ENCODE measurements around the gene CUL2. TPM values are rescaled to one million over a fixed set of nuclear protein-coding genes. Genes with fewer than 3 reads are reported as not detected.

Gene CUL2
- total and polyA plus RNA-seq, 2 experiments from 2014 or later: 25.8 to 34.4 TPM

- H2AFZ ChIP-seq: no peak overlapping the region
- TF ChIP-seq CTCF (IDR thresholded peaks at IDR 0.05; ENCODE audit: poor library complexity): no peak
- no peak for TF ChIP-seq EZH2 (IDR thresholded peaks at IDR 0.05; ENCODE audit: borderline replicate concordance)
- TF ChIP-seq EZH2phosphoT487 (IDR thresholded peaks at IDR 0.05; ENCODE audit: low read depth, severe bottlenecking, unreplicated experiment): no peak
- no peak overlapping the region for H3K4me2 ChIP-seq
- no peaks in the 10 kb centered on the region for H3K9me2 ChIP-seq (replicated peaks; ENCODE audit: insufficient read depth)
- peak overlapping the region; percentile 8 for H3K27ac ChIP-seq
- H3K9me3 ChIP-seq (ENCODE audit: low read depth): no peaks in the 10 kb centered on the region
- H3K27me3 ChIP-seq: no peaks in the 10 kb centered on the region
- DNase-seq (ENCODE audit: low spot score): peak; percentile 15
- H4K20me1 ChIP-seq (ENCODE audit: insufficient read depth, poor library complexity, severe bottlenecking): no peaks in the 10 kb centered on the region
- peaks cover 12% of the 10 kb centered on the region for H3K4me1 ChIP-seq (ENCODE audit: insufficient read depth)
- H3K36me3 ChIP-seq (replicated peaks; ENCODE audit: insufficient read depth, low read depth): no peaks in the 10 kb centered on the region
- no peaks in the 10 kb centered on the region for H3K79me2 ChIP-seq
- H3K4me3 ChIP-seq: no peak overlapping the region
- WGBS (ENCODE audit: low lambda C conversion rate, missing lambda C conversion rate): 74% methylated on average over 14 of the region's 14 CpGs
Measured at GRCh38 chr10:34967335-34967880, 122.7 kb downstream of the CUL2 start.

GRCh38 chr10:34966451-34966850, 123.7 kb downstream of the CUL2 start:
- TF ChIP-seq EZH2phosphoT487 (IDR thresholded peaks at IDR 0.05; ENCODE audit: low read depth, severe bottlenecking, unreplicated experiment) (no peak), CTCF (IDR thresholded peaks at IDR 0.05; ENCODE audit: poor library complexity) (no peak), EZH2 (IDR thresholded peaks at IDR 0.05; ENCODE audit: borderline replicate concordance) (no peak)
- Histone ChIP-seq H3K27me3 (no peaks in the 10 kb centered on the region), H3K36me3 (replicated peaks; ENCODE audit: insufficient read depth, low read depth) (no peaks in the 10 kb centered on the region), H2AFZ (no peak overlapping the region), H3K9me3 (ENCODE audit: low read depth) (no peaks in the 10 kb centered on the region), H3K27ac (no peak overlapping the region), H3K4me3 (no peak overlapping the region), H3K79me2 (no peaks in the 10 kb centered on the region), H3K9me2 (replicated peaks; ENCODE audit: insufficient read depth) (no peaks in the 10 kb centered on the region), H3K4me1 (ENCODE audit: insufficient read depth) (peaks cover 12% of the 10 kb centered on the region), H3K4me2 (no peak overlapping the region), H4K20me1 (ENCODE audit: insufficient read depth, poor library complexity, severe bottlenecking) (no peaks in the 10 kb centered on the region)
- WGBS (ENCODE audit: low lambda C conversion rate, missing lambda C conversion rate): 83% methylated on average over 5 of the region's 5 CpGs
- DNase-seq (ENCODE audit: low spot score): no peak

- Histone ChIP-seq H3K4me2 (no peak overlapping the region), H3K4me1 (ENCODE audit: insufficient read depth) (peaks cover 12% of the 10 kb centered on the region), H3K4me3 (no peak overlapping the region), H3K27me3 (no peaks in the 10 kb centered on the region), H3K36me3 (replicated peaks; ENCODE audit: insufficient read depth, low read depth) (no peaks in the 10 kb centered on the region), H2AFZ (no peak overlapping the region), H3K9me3 (ENCODE audit: low read depth) (no peaks in the 10 kb centered on the region), H3K79me2 (no peaks in the 10 kb centered on the region), H4K20me1 (ENCODE audit: insufficient read depth, poor library complexity, severe bottlenecking) (no peaks in the 10 kb centered on the region), H3K27ac (no peak overlapping the region), H3K9me2 (replicated peaks; ENCODE audit: insufficient read depth) (no peaks in the 10 kb centered on the region)
- no peak for DNase-seq (ENCODE audit: low spot score)
- no peak for TF ChIP-seq EZH2 (IDR thresholded peaks at IDR 0.05; ENCODE audit: borderline replicate concordance)
- no peak for TF ChIP-seq EZH2phosphoT487 (IDR thresholded peaks at IDR 0.05; ENCODE audit: low read depth, severe bottlenecking, unreplicated experiment)
- no peak for TF ChIP-seq CTCF (IDR thresholded peaks at IDR 0.05; ENCODE audit: poor library complexity)
- WGBS (ENCODE audit: low lambda C conversion rate, missing lambda C conversion rate): 95% methylated on average over 5 of the region's 5 CpGs
Measured at GRCh38 chr10:34966040-34966439, 124.1 kb downstream of the CUL2 start.

All from hepatocyte (in vitro differentiated cells).